KMS-11 (cell line): Measurements from ENCODE around the gene GASK1A.

Source experiments
- H2AFZ ChIP-seq: fragments of 200-600 bp; sonication (generic); 2 replicates; pipeline ENCODE4 v1.6.1; 2016; ENCODE audit warnings: antibody characterized with exemption, mixed run types, low read depth
- H3K27ac ChIP-seq: fragments of 200-600 bp; sonication (generic); 2 replicates; pipeline ENCODE4 v1.6.1; 2016; ENCODE audit warnings: mild to moderate bottlenecking, mixed run types
- H3K27me3 ChIP-seq: fragments of 200-600 bp; sonication (generic); 2 replicates; pipeline ENCODE4 v1.6.1; 2017; ENCODE audit warnings: mild to moderate bottlenecking, low read depth, mixed run types, moderate library complexity; ENCODE audit not compliant: insufficient read depth
- H3K36me3 ChIP-seq: fragments of 200-600 bp; sonication (generic); 2 replicates; pipeline ENCODE4 v1.6.1; 2017; ENCODE audit warnings: mild to moderate bottlenecking, mixed run types; ENCODE audit not compliant: insufficient read depth
- H3K4me1 ChIP-seq: fragments of 200-600 bp; sonication (generic); 2 replicates; pipeline ENCODE4 v1.6.1; 2016; ENCODE audit warnings: mild to moderate bottlenecking, low read depth, mixed run types; ENCODE audit not compliant: poor library complexity, severe bottlenecking
- H3K4me2 ChIP-seq: fragments of 200-600 bp; sonication (generic); 2 replicates; pipeline ENCODE4 v1.7.0; 2016; ENCODE audit warnings: mild to moderate bottlenecking, mixed run types
- H3K4me3 ChIP-seq: fragments of 200-600 bp; sonication (generic); IDR thresholded peaks from 2 replicates; pipeline ENCODE4 v1.6.1; 2017; ENCODE audit warnings: low read depth, low read length, mixed read lengths; ENCODE audit not compliant: insufficient read depth
- H3K79me2 ChIP-seq: fragments of 200-600 bp; sonication (generic); 2 replicates; pipeline ENCODE4 v1.6.1; 2016; ENCODE audit warnings: low read depth, mixed run types; ENCODE audit not compliant: insufficient read depth
- H3K9ac ChIP-seq: fragments of 200-600 bp; sonication (generic); 2 replicates; pipeline ENCODE4 v1.6.1; 2016; ENCODE audit warnings: mild to moderate bottlenecking, mixed run types
- H4K20me1 ChIP-seq: fragments of 200-600 bp; sonication (generic); 2 replicates; pipeline ENCODE4 v1.6.1; 2016; ENCODE audit warnings: mild to moderate bottlenecking, mixed run types; ENCODE audit not compliant: insufficient read depth
- TF ChIP-seq, protein P1 (sequence below): fragments of 200-600 bp; sonication (generic); conservative IDR thresholded peaks from 2 replicates; pipeline ENCODE4 v1.6.1; 2017; ENCODE audit warnings: low read depth, mild to moderate bottlenecking, antibody characterized with exemption, low read length, moderate library complexity, mixed read lengths

The GASK1A gene

GRCh38 chr3:43073116-43073835 lies 94.2 kb downstream of the GASK1A start:
- H3K9ac ChIP-seq: no peak overlapping the region
- no peaks in the 10 kb centered on the region for H3K27me3 ChIP-seq
- no peaks in the 10 kb centered on the region for H4K20me1 ChIP-seq
- no peaks in the 10 kb centered on the region for H3K36me3 ChIP-seq
- no peak overlapping the region for H3K4me2 ChIP-seq
- no peak overlapping the region for H3K4me3 ChIP-seq
- no peak overlapping the region for H3K27ac ChIP-seq
- no peaks in the 10 kb centered on the region for H3K4me1 ChIP-seq
- H3K79me2 ChIP-seq: no peaks in the 10 kb centered on the region
- TF ChIP-seq, protein P1, sequence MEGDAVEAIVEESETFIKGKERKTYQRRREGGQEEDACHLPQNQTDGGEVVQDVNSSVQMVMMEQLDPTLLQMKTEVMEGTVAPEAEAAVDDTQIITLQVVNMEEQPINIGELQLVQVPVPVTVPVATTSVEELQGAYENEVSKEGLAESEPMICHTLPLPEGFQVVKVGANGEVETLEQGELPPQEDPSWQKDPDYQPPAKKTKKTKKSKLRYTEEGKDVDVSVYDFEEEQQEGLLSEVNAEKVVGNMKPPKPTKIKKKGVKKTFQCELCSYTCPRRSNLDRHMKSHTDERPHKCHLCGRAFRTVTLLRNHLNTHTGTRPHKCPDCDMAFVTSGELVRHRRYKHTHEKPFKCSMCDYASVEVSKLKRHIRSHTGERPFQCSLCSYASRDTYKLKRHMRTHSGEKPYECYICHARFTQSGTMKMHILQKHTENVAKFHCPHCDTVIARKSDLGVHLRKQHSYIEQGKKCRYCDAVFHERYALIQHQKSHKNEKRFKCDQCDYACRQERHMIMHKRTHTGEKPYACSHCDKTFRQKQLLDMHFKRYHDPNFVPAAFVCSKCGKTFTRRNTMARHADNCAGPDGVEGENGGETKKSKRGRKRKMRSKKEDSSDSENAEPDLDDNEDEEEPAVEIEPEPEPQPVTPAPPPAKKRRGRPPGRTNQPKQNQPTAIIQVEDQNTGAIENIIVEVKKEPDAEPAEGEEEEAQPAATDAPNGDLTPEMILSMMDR: no peak
- H2AFZ ChIP-seq: no peak overlapping the region

DNA sequence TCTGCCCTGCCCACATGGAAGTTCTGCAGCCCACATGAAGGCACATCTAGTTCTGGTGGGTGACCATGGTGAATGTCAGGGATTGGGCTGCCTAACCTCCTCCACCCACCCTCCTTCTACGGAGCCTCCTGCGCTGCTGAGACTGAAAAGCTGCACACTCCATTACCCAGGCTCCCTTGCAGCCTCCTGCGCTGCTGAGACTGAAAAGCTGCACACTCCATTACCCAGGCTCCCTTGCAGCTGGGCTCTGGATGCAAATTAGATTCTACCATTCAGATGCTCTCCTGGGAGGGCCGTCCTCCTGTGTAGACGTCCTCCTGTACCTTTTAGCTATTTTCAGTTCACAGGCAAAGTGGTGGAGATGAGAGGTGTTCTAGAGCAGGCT lies 94.7 kb downstream of the GASK1A start:
- Histone ChIP-seq H3K4me3 (no peak overlapping the region), H4K20me1 (no peaks in the 10 kb centered on the region), H3K4me1 (no peaks in the 10 kb centered on the region), H3K79me2 (no peaks in the 10 kb centered on the region), H3K27me3 (no peaks in the 10 kb centered on the region), H3K9ac (no peak overlapping the region), H2AFZ (no peak overlapping the region), H3K27ac (no peak overlapping the region), H3K4me2 (no peak overlapping the region), H3K36me3 (no peaks in the 10 kb centered on the region)
- TF ChIP-seq, protein P1: no peak

- no peak overlapping the region for H3K27ac ChIP-seq
- H3K27me3 ChIP-seq: no peaks in the 10 kb centered on the region
- H3K4me2 ChIP-seq: no peak overlapping the region
- H3K36me3 ChIP-seq: no peaks in the 10 kb centered on the region
- no peak overlapping the region for H3K4me3 ChIP-seq
- no peaks in the 10 kb centered on the region for H3K79me2 ChIP-seq
- no peak overlapping the region for H2AFZ ChIP-seq
- H4K20me1 ChIP-seq: no peaks in the 10 kb centered on the region
- TF ChIP-seq, protein P1: no peak
- no peak overlapping the region for H3K9ac ChIP-seq
- no peaks in the 10 kb centered on the region for H3K4me1 ChIP-seq
Measured at GRCh38 chr3:43074482-43074881, 95.4 kb downstream of the GASK1A start.

DNA sequence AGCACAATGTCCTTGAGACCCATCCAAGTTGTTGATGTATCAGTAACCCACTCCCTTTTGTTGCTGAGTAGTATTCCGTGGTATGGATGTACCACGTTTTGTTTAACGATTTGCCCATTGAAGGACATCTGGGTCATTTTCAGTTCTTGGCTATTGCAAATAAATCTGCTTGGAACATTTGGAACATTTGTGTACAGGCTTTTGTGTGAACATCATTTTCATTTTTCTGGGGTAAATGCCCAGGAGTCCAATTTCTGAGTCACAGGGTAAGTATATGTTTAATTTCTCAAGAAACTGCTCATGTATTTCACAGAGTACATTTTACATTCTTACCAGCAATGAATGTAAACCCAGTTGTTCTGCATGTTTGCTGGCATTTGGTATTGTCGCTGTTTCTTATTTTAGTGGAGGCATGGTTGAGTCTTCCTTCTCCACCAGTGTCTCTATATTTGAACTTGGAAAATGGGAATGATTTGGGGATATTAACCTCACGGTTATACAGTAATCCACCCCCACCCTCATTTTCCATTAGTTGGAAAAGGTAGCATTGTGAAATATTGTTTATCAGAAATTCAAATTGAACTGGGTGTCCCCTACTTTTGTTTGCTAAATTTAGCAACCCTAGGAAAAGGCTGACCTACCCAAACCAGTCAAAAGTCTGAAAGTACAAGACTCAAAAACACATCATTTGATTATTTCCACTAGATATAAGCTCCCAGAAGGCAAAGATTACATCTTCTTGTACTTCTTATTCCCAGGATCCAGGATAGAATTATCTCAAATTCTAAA lies 96.0 kb downstream of the GASK1A start:
- Histone ChIP-seq H4K20me1 (no peaks in the 10 kb centered on the region), H3K4me2 (no peak overlapping the region), H3K4me3 (no peak overlapping the region), H3K27me3 (no peaks in the 10 kb centered on the region), H3K36me3 (no peaks in the 10 kb centered on the region), H3K79me2 (no peaks in the 10 kb centered on the region), H3K27ac (no peak overlapping the region), H2AFZ (no peak overlapping the region), H3K4me1 (no peaks in the 10 kb centered on the region), H3K9ac (no peak overlapping the region)
- TF ChIP-seq, protein P1: no peak
